A549 (cell line): Measurements from ENCODE around the gene ST6GALNAC1. TPM values are rescaled to one million over a fixed set of nuclear protein-coding genes. Genes with fewer than 3 reads are reported as not detected.

Source experiments
- ATAC-seq, 2 experiments: fragments of 200-7000 bp in 1 of 2; fragments of >200 bp in 1 of 2; cut with Nextera tagmentation in 1 of 2; cut with Tn5 transposase in 1 of 2; 3 replicates each; pipeline versions ENCODE4 v1.8.0 to v1.9.1; 2018 to 2020; ENCODE audit warnings: mild to moderate bottlenecking in 1 of 2, moderate library complexity in 1 of 2
- CTCF ChIA-PET: fragments of 300-600 bp; sonication (Branson Sonifier 250); formaldehyde crosslinking; extraction: SDS; loops from one replicate; lab custom pipeline; 2021; ENCODE audit warnings: antibody characterized with exemption, inconsistent platforms; lab: Yijun Ruan, JAX
- POLR2A ChIA-PET: fragments of 350-600 bp; formaldehyde crosslinking; extraction: SDS; loops from one replicate; lab custom pipeline; 2021; ENCODE audit warnings: antibody characterized with exemption, inconsistent platforms; lab: Yijun Ruan, JAX
- DNase-seq, 2 experiments: peaks; one replicate each; pipeline versions ENCODE4 v3.0.0 to v3.0.0-alpha.2; 2011 to 2016; ENCODE audit warnings: low read depth in 1 of 2, low spot score in 1 of 2
- FAIRE-seq: peaks from 2 replicates; lab custom pipeline; 2011; peaks lifted over from hg19 to GRCh38; lab: Jason Lieb, UNC
- H3K27ac ChIP-seq, 2 experiments: fragments of >200 bp; sonication (Bioruptor Twin); formaldehyde crosslinking; 3 replicates each; pipeline ENCODE4 v1.5.1; 2016 to 2017
- H3K4me1 ChIP-seq: fragments of >200 bp; sonication (Bioruptor Twin); formaldehyde crosslinking; 3 replicates; pipeline ENCODE4 v1.6.1; 2016
- H3K4me2 ChIP-seq: fragments of >200 bp; sonication (Bioruptor Twin); formaldehyde crosslinking; 3 replicates; pipeline ENCODE4 v1.6.1; 2016
- H3K4me3 ChIP-seq: fragments of >200 bp; sonication (Bioruptor Twin); formaldehyde crosslinking; 3 replicates; pipeline ENCODE4 v1.5.1; 2016
- H3K9me3 ChIP-seq: fragments of >200 bp; sonication (Bioruptor Twin); formaldehyde crosslinking; 3 replicates; pipeline ENCODE4 v1.6.1; 2016
- BHLHE40 ChIP-seq: IDR thresholded peaks from 2 replicates; pipeline ENCODE4 v1.6.1; 2012; ENCODE audit warnings: low read depth, low read length, inconsistent platforms
- CBX2 ChIP-seq: fragments of 200-600 bp; sonication (generic); IDR thresholded peaks from 2 replicates; pipeline ENCODE4 v1.6.1; 2016; ENCODE audit warnings: low read depth, mild to moderate bottlenecking, borderline replicate concordance
- CEBPB ChIP-seq, 2 experiments: fragments of >200 bp in 1 of 2; sonication (Bioruptor Twin) in 1 of 2; formaldehyde crosslinking in 1 of 2; IDR thresholded peaks; 2 replicates each; pipeline ENCODE4 v1.6.1; 2012 to 2016
- CHD4 ChIP-seq: fragments of 200-600 bp; sonication (generic); IDR thresholded peaks from 2 replicates; pipeline ENCODE4 v1.6.1; 2016; ENCODE audit warnings: antibody characterized with exemption, mild to moderate bottlenecking, borderline replicate concordance
- EHF ChIP-seq: fragments of 250-450 bp; sonication (Bioruptor Pico); IDR thresholded peaks from 2 replicates; pipeline ENCODE4 v1.5.0; 2020; ENCODE audit warnings: mild to moderate bottlenecking
- EHMT2 ChIP-seq: fragments of 200-600 bp; sonication (generic); IDR thresholded peaks from 2 replicates; pipeline ENCODE4 v1.6.1; 2016; ENCODE audit warnings: antibody characterized with exemption, low read depth, mild to moderate bottlenecking, moderate library complexity
- FOSB ChIP-seq: fragments of 250-450 bp; sonication (Bioruptor Pico); IDR thresholded peaks from 2 replicates; pipeline ENCODE4 v1.5.0; 2020; ENCODE audit warnings: mild to moderate bottlenecking, moderate library complexity
- FOXS1 ChIP-seq: fragments of 250-450 bp; sonication (Bioruptor Pico); IDR thresholded peaks from 2 replicates; pipeline ENCODE4 v1.5.0; 2020; ENCODE audit warnings: mild to moderate bottlenecking, moderate library complexity
- HDAC2 ChIP-seq: fragments of 200-600 bp; sonication (generic); IDR thresholded peaks from 2 replicates; pipeline ENCODE4 v1.6.1; 2016
- KDM1A ChIP-seq: fragments of 200-600 bp; sonication (generic); IDR thresholded peaks from 2 replicates; pipeline ENCODE4 v1.6.1; 2016; ENCODE audit warnings: low read depth, mild to moderate bottlenecking
- KDM5A ChIP-seq: fragments of 200-600 bp; sonication (generic); IDR thresholded peaks from 2 replicates; pipeline ENCODE4 v1.6.1; 2016; ENCODE audit warnings: antibody characterized with exemption, mild to moderate bottlenecking
- MAFK ChIP-seq: fragments of 450-650 bp; IDR thresholded peaks from 2 replicates; pipeline ENCODE4 v1.6.1; 2014; ENCODE audit not compliant: partially characterized antibody
- MAX ChIP-seq: IDR thresholded peaks from 2 replicates; pipeline ENCODE4 v1.6.1; 2012
- NPAS2 ChIP-seq: fragments of 250-450 bp; sonication (Bioruptor Pico); IDR thresholded peaks from 2 replicates; pipeline ENCODE4 v1.8.0; 2022; ENCODE audit warnings: mild to moderate bottlenecking, moderate library complexity, borderline replicate concordance
- NR3C1 ChIP-seq: fragments of >200 bp; sonication (Bioruptor Twin); formaldehyde crosslinking; IDR thresholded peaks from 3 replicates; pipeline ENCODE4 v1.6.1; 2017
- RAD21 ChIP-seq, 2 experiments: fragments of >200 bp in 1 of 2; sonication (Bioruptor Twin) in 1 of 2; formaldehyde crosslinking in 1 of 2; IDR thresholded peaks in 1 of 2; conservative IDR thresholded peaks in 1 of 2; 2 replicates in 1 of 2; 3 replicates in 1 of 2; pipeline ENCODE4 v1.6.1; 2012 to 2018; ENCODE audit warnings: inconsistent platforms in 1 of 2
- SREBF2 ChIP-seq: fragments of 450-650 bp; IDR thresholded peaks from 2 replicates; pipeline ENCODE4 v1.6.1; 2014; ENCODE audit warnings: mild to moderate bottlenecking, moderate library complexity
- USF2 ChIP-seq: fragments of 450-650 bp; IDR thresholded peaks from 2 replicates; pipeline ENCODE4 v1.6.1; 2014; ENCODE audit warnings: antibody characterized with exemption
- ZFP36 ChIP-seq: fragments of 450-650 bp; IDR thresholded peaks from 2 replicates; pipeline ENCODE4 v1.6.1; 2014; ENCODE audit warnings: borderline replicate concordance; ENCODE audit not compliant: partially characterized antibody
- ZSCAN20 ChIP-seq: fragments of 250-450 bp; sonication (Bioruptor Pico); IDR thresholded peaks from 2 replicates; pipeline ENCODE4 v1.8.0; 2022; ENCODE audit warnings: mild to moderate bottlenecking, moderate library complexity
- WGBS: methylation state at CpG from one replicate; pipeline ENCODE4 v1.1.6; 2017; ENCODE audit errors: missing lambda C conversion rate; 5-methylcytosine and 5-hydroxymethylcytosine counted together
- polyA plus RNA-seq, 4 experiments: library from polyadenylated mRNA; depleted of rRNA in 3 of 4; stranded (reverse); fragments of >200 nt; fragmentation: RNase III in 1 of 4; extraction: RNeasy Plus Mini Kit Qiagen cat#74134 plus additional on column Dnase treatment in 1 of 4; gene quantifications; 2 replicates in 3 of 4; 3 replicates in 1 of 4; pipeline ENCODE4 v1.2.3, GENCODE V29; 2011 to 2017
- TF ChIP-seq, protein P1 (sequence below): fragments of >200 bp; sonication (Bioruptor Twin); formaldehyde crosslinking; IDR thresholded peaks from 3 replicates; pipeline ENCODE4 v1.6.1; 2016
- TF ChIP-seq, protein P2 (sequence below): IDR thresholded peaks from 2 replicates; pipeline ENCODE4 v1.6.1; 2012; ENCODE audit warnings: low read depth, borderline replicate concordance

ST6GALNAC1 gene
- polyA plus RNA-seq, 2 of the 4 experiments (the other 2 are of a cell fraction), result 0.27 to 0.72 TPM

- ChIA-PET POLR2A (no interaction called here), CTCF (interaction anchor here (0.6 to 5.4 kb wide), 4 partner anchors 12 to 77 kb away, joined by 3 to 56 read pairs (median 4); no protein-coding TSS in a partner anchor)
- Histone ChIP-seq H3K4me1 (peaks cover 9% of the 10 kb centered on the region), H3K4me3 (no peak overlapping the region), H3K4me2 (no peak overlapping the region), H3K9me3 (no peaks in the 10 kb centered on the region), H3K27ac (no peak overlapping the region)
- ATAC-seq (no peak), DNase-seq (no peak), FAIRE-seq (no peak)
- TF ChIP-seq HDAC2 (no peak), USF2 (no peak), NR3C1 (no peak), CEBPB (IDR thresholded peaks at IDR 0.05) (no peak), CHD4 (no peak), FOSB (CRISPR knock-in tag) (no peak), BHLHE40 (no peak), KDM5A (no peak), RAD21 (conservative IDR thresholded peaks at IDR 0.05 in 1 of 2, IDR thresholded peaks at IDR 0.05 in 1 of 2) (no peak), NPAS2 (CRISPR knock-in tag) (no peak), FOXS1 (CRISPR knock-in tag) (no peak), CBX2 (no peak), EHF (CRISPR knock-in tag) (no peak), SREBF2 (no peak), KDM1A (no peak), ZSCAN20 (CRISPR knock-in tag) (no peak), EHMT2 (no peak), MAX (no peak)
- TF ChIP-seq, protein P1, sequence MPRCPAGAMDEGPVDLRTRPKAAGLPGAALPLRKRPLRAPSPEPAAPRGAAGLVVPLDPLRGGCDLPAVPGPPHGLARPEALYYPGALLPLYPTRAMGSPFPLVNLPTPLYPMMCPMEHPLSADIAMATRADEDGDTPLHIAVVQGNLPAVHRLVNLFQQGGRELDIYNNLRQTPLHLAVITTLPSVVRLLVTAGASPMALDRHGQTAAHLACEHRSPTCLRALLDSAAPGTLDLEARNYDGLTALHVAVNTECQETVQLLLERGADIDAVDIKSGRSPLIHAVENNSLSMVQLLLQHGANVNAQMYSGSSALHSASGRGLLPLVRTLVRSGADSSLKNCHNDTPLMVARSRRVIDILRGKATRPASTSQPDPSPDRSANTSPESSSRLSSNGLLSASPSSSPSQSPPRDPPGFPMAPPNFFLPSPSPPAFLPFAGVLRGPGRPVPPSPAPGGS, result no peak
- TF ChIP-seq, protein P2, sequence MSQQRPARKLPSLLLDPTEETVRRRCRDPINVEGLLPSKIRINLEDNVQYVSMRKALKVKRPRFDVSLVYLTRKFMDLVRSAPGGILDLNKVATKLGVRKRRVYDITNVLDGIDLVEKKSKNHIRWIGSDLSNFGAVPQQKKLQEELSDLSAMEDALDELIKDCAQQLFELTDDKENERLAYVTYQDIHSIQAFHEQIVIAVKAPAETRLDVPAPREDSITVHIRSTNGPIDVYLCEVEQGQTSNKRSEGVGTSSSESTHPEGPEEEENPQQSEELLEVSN, result no peak
- 80% methylated on average over 8 of the region's 8 CpGs for WGBS
Measured at GRCh38 chr17:76635659-76636360, 7.7 kb downstream of the ST6GALNAC1 start.

GRCh38 chr17:76635039-76635438, 8.5 kb downstream of the ST6GALNAC1 start:
- TF ChIP-seq ZFP36 (no peak), CHD4 (no peak), MAFK (no peak)
- TF ChIP-seq, protein P1, result no peak
- no peak for DNase-seq
- no peak for ATAC-seq
- 70% methylated on average over 5 of the region's 5 CpGs for WGBS
- ChIA-PET CTCF (interaction anchor here (0.7 to 5.4 kb wide), 6 partner anchors 11 to 112 kb away, joined by 3 to 56 read pairs (median 3); no protein-coding TSS in a partner anchor), POLR2A (no interaction called here)
- FAIRE-seq, result no peak
- Histone ChIP-seq H3K4me1 (peaks cover under 1% of the 10 kb centered on the region), H3K4me3 (no peak overlapping the region), H3K9me3 (no peaks in the 10 kb centered on the region), H3K27ac (0 out of 6 replicates have a peak overlapping the region, but pooled peaks of 1 of the 2 experiments have one; percentile 9), H3K4me2 (no peak overlapping the region)
